Testis (tissue), 3 donors: ENCODE results near the gene MAPKAP1. TPM values are rescaled to one million over a fixed set of nuclear protein-coding genes. Genes with fewer than 3 reads are reported as not detected.

Source experiments
- DNase-seq: peaks from one replicate; pipeline ENCODE4 v3.0.0-alpha.2; 2019
- H3K27ac ChIP-seq, 2 donors: fragments of 200-600 bp; sonication (generic); one replicate each; pipeline ENCODE4 v1.5.1; 2019
- H3K27me3 ChIP-seq: fragments of 200-600 bp; sonication (generic); one replicate; pipeline ENCODE4 v1.5.1; 2019
- H3K36me3 ChIP-seq: fragments of 200-600 bp; sonication (generic); one replicate; pipeline ENCODE4 v1.5.1; 2017; ENCODE audit warnings: low read depth; ENCODE audit errors: missing control alignments
- H3K4me1 ChIP-seq: fragments of 200-600 bp; sonication (generic); one replicate; pipeline ENCODE4 v1.5.1; 2019
- H3K4me3 ChIP-seq, 2 donors: fragments of 200-600 bp; sonication (generic); one replicate each; pipeline ENCODE4 v1.5.1; 2017 to 2019
- H3K9me3 ChIP-seq: fragments of 200-600 bp; sonication (generic); one replicate; pipeline ENCODE4 v1.5.1; 2017
- CTCF ChIP-seq, 3 experiments: fragments of 450-650 bp in 2 of 3; fragments of 200-600 bp in 1 of 3; sonication (generic) in 1 of 3; IDR thresholded peaks; one replicate each; pipeline ENCODE4 v1.5.1; 2016 to 2019; ENCODE audit warnings: antibody characterized with exemption in 3 of 3, mild to moderate bottlenecking in 2 of 3, moderate library complexity in 1 of 3
- POLR2A ChIP-seq: fragments of 450-650 bp; IDR thresholded peaks from one replicate; pipeline ENCODE4 v1.6.1; 2017; ENCODE audit warnings: antibody characterized with exemption, mild to moderate bottlenecking, moderate library complexity
- WGBS, 2 donors: methylation state at CpG; one replicate each; pipeline ENCODE4 v1.1.5; 2018; 5-methylcytosine and 5-hydroxymethylcytosine counted together
- intact Hi-C: fragments of 100-400 bp; cut with DNase I; formaldehyde crosslinking; loops from one replicate; pipeline ENCODE4 v1.15.1; 2023; ENCODE audit warnings: low total_unique reads
- polyA plus RNA-seq: library from polyadenylated mRNA; stranded (reverse); fragments of 350-450 nt; fragmentation: Illumina TruSeq; extraction: RNeasy Lipid Tissue Mini Kit (QIAGEN cat#74804); gene quantifications from one replicate; pipeline ENCODE4 v1.2.3, GENCODE V29; 2014; ENCODE audit warnings: low read depth, low replicate concordance; ENCODE audit not compliant: insufficient read depth
- total RNA-seq, 2 donors: library from RNA; depleted of rRNA; stranded (reverse); fragments of >200 nt; gene quantifications; one replicate each; pipeline ENCODE4 v1.2.3, GENCODE V29; 2016

MAPKAP1 gene
- total and polyA plus RNA-seq, 3 donors from 2014 or later = 112 to 135 (median 115) TPM

GRCh38 chr9:125548141-125548540, 158.9 kb downstream of the MAPKAP1 start:
- peaks cover 38% of the 10 kb centered on the region for H3K4me1 ChIP-seq
- H3K27me3 ChIP-seq = no peaks in the 10 kb centered on the region
- no peak for DNase-seq
- no peak overlapping the region for H3K27ac ChIP-seq
- intact Hi-C loops = no loop called here
- H3K4me3 ChIP-seq = no peak overlapping the region
- 79 to 80% methylated on average over 5 of the region's 5 CpGs for WGBS, 2 donors
- no peaks in the 10 kb centered on the region for H3K36me3 ChIP-seq
- TF ChIP-seq CTCF (IDR thresholded peaks at IDR 0.05) = no peak
- no peaks in the 10 kb centered on the region for H3K9me3 ChIP-seq

GRCh38 chr9:125547368-125547767, 159.6 kb downstream of the MAPKAP1 start:
- Histone ChIP-seq H3K27me3 (no peaks in the 10 kb centered on the region), H3K4me1 (peaks cover 38% of the 10 kb centered on the region), H3K36me3 (no peaks in the 10 kb centered on the region), H3K4me3 (no peak overlapping the region), H3K27ac (no peak overlapping the region), H3K9me3 (no peaks in the 10 kb centered on the region)
- intact Hi-C loops = no loop called here
- no peak for DNase-seq
- 87 to 94% methylated on average over 7 of the region's 7 CpGs for WGBS, 2 donors
- TF ChIP-seq CTCF (IDR thresholded peaks at IDR 0.05) (no peak), POLR2A (no peak)

- WGBS, 2 donors = 88 to 94% methylated on average over 13 of the region's 13 CpGs
- H3K27me3 ChIP-seq = no peaks in the 10 kb centered on the region
- no peak overlapping the region for H3K27ac ChIP-seq
- intact Hi-C loops = no loop called here
- H3K4me3 ChIP-seq = no peak overlapping the region
- TF ChIP-seq POLR2A (no peak), CTCF (IDR thresholded peaks at IDR 0.05) (no peak)
- H3K4me1 ChIP-seq = peaks cover 25% of the 10 kb centered on the region
- H3K9me3 ChIP-seq = no peaks in the 10 kb centered on the region
- H3K36me3 ChIP-seq = no peaks in the 10 kb centered on the region
- no peak for DNase-seq
Measured at GRCh38 chr9:125545845-125546244, 161.2 kb downstream of the MAPKAP1 start.

- no peak for DNase-seq
- WGBS, 2 donors = 51 to 56% methylated on average over 13 of the region's 13 CpGs
- H3K27me3 ChIP-seq = no peaks in the 10 kb centered on the region
- TF ChIP-seq CTCF (IDR thresholded peaks at IDR 0.05) (no peak), POLR2A (no peak)
- intact Hi-C loops = no loop called here
- H3K4me3 ChIP-seq = no peak overlapping the region
- peaks cover 18% of the 10 kb centered on the region for H3K4me1 ChIP-seq
- no peak overlapping the region for H3K27ac ChIP-seq
- no peaks in the 10 kb centered on the region for H3K36me3 ChIP-seq
- H3K9me3 ChIP-seq = no peaks in the 10 kb centered on the region
Measured at GRCh38 chr9:125544988-125545651, 161.9 kb downstream of the MAPKAP1 start.

GRCh38 chr9:125544484-125544883, 162.5 kb downstream of the MAPKAP1 start:
- WGBS, 2 donors = 87 to 89% methylated on average over 4 of the region's 4 CpGs
- H3K27ac ChIP-seq = no peak overlapping the region
- no peaks in the 10 kb centered on the region for H3K36me3 ChIP-seq
- H3K4me1 ChIP-seq = peaks cover 12% of the 10 kb centered on the region
- no peaks in the 10 kb centered on the region for H3K27me3 ChIP-seq
- TF ChIP-seq CTCF (IDR thresholded peaks at IDR 0.05) (no peak), POLR2A (no peak)
- intact Hi-C loops = no loop called here
- DNase-seq = no peak
- no peak overlapping the region for H3K4me3 ChIP-seq
- H3K9me3 ChIP-seq = no peaks in the 10 kb centered on the region
